H9 (cell line): Measurements from ENCODE around the gene RNF5. TPM values are rescaled to one million over a fixed set of nuclear protein-coding genes. Genes with fewer than 3 reads are reported as not detected.

Experiments
- DNase-seq: peaks from one replicate; pipeline ENCODE4 v3.0.0-alpha.2; 2017
- H2AFZ ChIP-seq: one replicate; pipeline ENCODE4 v1.6.1; 2013; ENCODE audit warnings: mild to moderate bottlenecking, low read length, control low read depth, moderate library complexity
- H2AK5ac ChIP-seq: 2 replicates; pipeline ENCODE4 v1.6.1; 2013; ENCODE audit warnings: low read length, control low read depth, mixed read lengths; ENCODE audit not compliant: insufficient read length
- H2BK120ac ChIP-seq: one replicate; pipeline ENCODE4 v1.6.1; 2013; ENCODE audit warnings: low read depth, mild to moderate bottlenecking, low read length, control low read depth, inconsistent platforms; ENCODE audit not compliant: poor library complexity, severe bottlenecking
- H2BK12ac ChIP-seq: 2 replicates; pipeline ENCODE4 v1.6.1; 2013; ENCODE audit warnings: low read length, control low read depth, mixed read lengths, low read depth; ENCODE audit not compliant: insufficient read length
- H2BK15ac ChIP-seq: 2 replicates; pipeline ENCODE4 v1.6.1; 2013; ENCODE audit warnings: low read depth, low read length, control low read depth
- H2BK20ac ChIP-seq: one replicate; pipeline ENCODE4 v1.6.1; 2013; ENCODE audit warnings: low read depth, mild to moderate bottlenecking, low read length, control low read depth, inconsistent platforms; ENCODE audit not compliant: poor library complexity, severe bottlenecking
- H2BK5ac ChIP-seq: 2 replicates; pipeline ENCODE4 v1.6.1; 2013; ENCODE audit warnings: low read length, control low read depth, mixed read lengths; ENCODE audit not compliant: insufficient read length
- H3K14ac ChIP-seq: 2 replicates; pipeline ENCODE4 v1.6.1; 2013; ENCODE audit warnings: low read length, control low read depth; ENCODE audit not compliant: insufficient read depth
- H3K18ac ChIP-seq: 2 replicates; pipeline ENCODE4 v1.6.1; 2013; ENCODE audit warnings: low read depth, mild to moderate bottlenecking, mixed read lengths, low read length, control low read depth; ENCODE audit not compliant: insufficient read length
- H3K23ac ChIP-seq: 2 replicates; pipeline ENCODE4 v1.6.1; 2013; ENCODE audit warnings: low read length, control low read depth, mixed read lengths, low read depth; ENCODE audit not compliant: insufficient read length
- H3K23me2 ChIP-seq: 2 replicates; pipeline ENCODE4 v1.6.1; 2013; ENCODE audit warnings: low read depth, mild to moderate bottlenecking, mixed read lengths, low read length, control low read depth; ENCODE audit not compliant: insufficient read length, poor library complexity, severe bottlenecking
- H3K27ac ChIP-seq: 2 replicates; pipeline ENCODE4 v1.5.1; 2013; ENCODE audit warnings: low read length, control low read depth, mixed read lengths, low read depth; ENCODE audit not compliant: insufficient read length
- H3K27me3 ChIP-seq: 2 replicates; pipeline ENCODE4 v1.6.1; 2013; ENCODE audit warnings: low read length, control low read depth, inconsistent platforms; ENCODE audit not compliant: insufficient read depth
- H3K4ac ChIP-seq: 2 replicates; pipeline ENCODE4 v1.6.1; 2013; ENCODE audit warnings: low read depth, mild to moderate bottlenecking, control low read depth, inconsistent platforms, low read length, moderate library complexity
- H3K4me1 ChIP-seq: 2 replicates; pipeline ENCODE4 v1.6.1; 2013; ENCODE audit warnings: low read length, control low read depth, inconsistent platforms; ENCODE audit not compliant: insufficient read depth
- H3K4me2 ChIP-seq: 2 replicates; pipeline ENCODE4 v1.6.1; 2013; ENCODE audit warnings: low read length, control low read depth, mixed read lengths; ENCODE audit not compliant: insufficient read length, insufficient read depth
- H3K56ac ChIP-seq: 2 replicates; pipeline ENCODE4 v1.6.1; 2013; ENCODE audit warnings: low read depth, mild to moderate bottlenecking, mixed read lengths, low read length, control low read depth; ENCODE audit not compliant: insufficient read length
- H3K79me1 ChIP-seq: 2 replicates; pipeline ENCODE4 v1.6.1; 2013; ENCODE audit warnings: low read depth, mild to moderate bottlenecking, moderate library complexity, low read length, control low read depth, inconsistent platforms; ENCODE audit not compliant: insufficient read depth, poor library complexity, severe bottlenecking
- H3K79me2 ChIP-seq: 2 replicates; pipeline ENCODE4 v1.6.1; 2013; ENCODE audit warnings: low read length, control low read depth, inconsistent platforms; ENCODE audit not compliant: insufficient read depth
- H3K9ac ChIP-seq: 2 replicates; pipeline ENCODE4 v1.6.1; 2013; ENCODE audit warnings: low read length, control low read depth, mixed read lengths; ENCODE audit not compliant: insufficient read length; ENCODE audit errors: extremely low read depth
- H3K9me3 ChIP-seq: one replicate; pipeline ENCODE4 v1.6.1; 2013; ENCODE audit warnings: low read depth, low read length, inconsistent platforms; ENCODE audit not compliant: control insufficient read depth
- H3T11ph ChIP-seq: one replicate; pipeline ENCODE4 v1.6.1; 2013; ENCODE audit warnings: mild to moderate bottlenecking, low read length, control low read depth, inconsistent platforms
- H4K20me1 ChIP-seq: one replicate; pipeline ENCODE4 v1.6.1; 2013; ENCODE audit not compliant: control insufficient read depth, insufficient read length, insufficient read depth
- H4K5ac ChIP-seq: 2 replicates; pipeline ENCODE4 v1.6.1; 2013; ENCODE audit warnings: low read depth, mild to moderate bottlenecking, mixed read lengths, low read length, control low read depth; ENCODE audit not compliant: insufficient read length
- H4K8ac ChIP-seq: replicated peaks from 2 replicates; pipeline ENCODE4 v1.6.1; 2013; ENCODE audit warnings: low read length, control low read depth, mixed read lengths, low read depth; ENCODE audit not compliant: insufficient read length
- H4K91ac ChIP-seq: 2 replicates; pipeline ENCODE4 v1.6.1; 2013; ENCODE audit warnings: low read depth, mild to moderate bottlenecking, moderate library complexity, mixed read lengths, low read length, control low read depth; ENCODE audit not compliant: insufficient read length
- H3K27ac Mint-ChIP-seq, 3 experiments: 2 replicates in 2 of 3; 3 replicates in 1 of 3; pipeline ENCODE4 v1.8.0; 2020 to 2021; ENCODE audit warnings: mixed read lengths in 3 of 3, mild to moderate bottlenecking in 1 of 3, moderate library complexity in 1 of 3
- H3K27me3 Mint-ChIP-seq: 2 replicates; pipeline ENCODE4 v1.8.0; 2021; ENCODE audit warnings: low read depth, mild to moderate bottlenecking, moderate library complexity, mixed read lengths
- H3K36me3 Mint-ChIP-seq, 3 experiments: 2 replicates in 2 of 3; 3 replicates in 1 of 3; pipeline ENCODE4 v1.8.0; 2020 to 2021; ENCODE audit warnings: low read depth in 3 of 3, mixed read lengths in 3 of 3; ENCODE audit not compliant: insufficient read depth in 1 of 3
- H3K4me1 Mint-ChIP-seq, 2 experiments: 2 replicates each; pipeline ENCODE4 v1.8.0; 2020; ENCODE audit warnings: mixed read lengths in 2 of 2
- H3K4me3 Mint-ChIP-seq, 2 experiments: 2 replicates in 1 of 2; 3 replicates in 1 of 2; pipeline ENCODE4 v1.8.0; 2020 to 2021; ENCODE audit warnings: mild to moderate bottlenecking in 2 of 2, mixed read lengths in 2 of 2, moderate library complexity in 1 of 2
- H3K9me3 Mint-ChIP-seq, 2 experiments: 2 replicates in 1 of 2; 3 replicates in 1 of 2; pipeline ENCODE4 v1.8.0; 2020; ENCODE audit warnings: mild to moderate bottlenecking in 2 of 2, mixed read lengths in 2 of 2, moderate library complexity in 1 of 2
- WGBS: extraction: QIAGEN DNeasy Blood & Tissue Kit; methylation state at CpG from one replicate; pipeline ENCODE4 v1.1.7; 2013; ENCODE audit warnings: missing lambda C conversion rate, low lambda C conversion rate, mixed read lengths; ENCODE audit not compliant: insufficient read length; ENCODE audit errors: extremely low coverage; 5-methylcytosine and 5-hydroxymethylcytosine counted together
- total RNA-seq: library from RNA; stranded (reverse); gene quantifications from 2 replicates; pipeline ENCODE4 v1.2.1, GENCODE V29; 2021
- TF ChIP-seq, protein P1 (sequence below): fragments of 200-600 bp; sonication (generic); conservative IDR thresholded peaks from 3 replicates; pipeline ENCODE4 v1.8.0; 2021; ENCODE audit warnings: antibody characterized with exemption, mild to moderate bottlenecking

The RNF5 gene
- total RNA-seq, 1 experiment from 2014 or later: 116 TPM

- peak overlapping the region; percentile 66 for H3K9ac ChIP-seq
- no peak overlapping the region for H3T11ph ChIP-seq
- no peak overlapping the region for H2BK20ac ChIP-seq
- no peaks in the 10 kb centered on the region for H3K79me1 ChIP-seq
- no peaks in the 10 kb centered on the region for H4K20me1 ChIP-seq
- no peak overlapping the region for H3K4ac ChIP-seq
- H4K91ac ChIP-seq: no peak overlapping the region
- H4K8ac ChIP-seq: no peak overlapping the region
- H3K4me1 Mint-ChIP-seq: peaks cover 35% of the 10 kb centered on the region in 2 experiments
- H3K18ac ChIP-seq: no peak overlapping the region
- DNase-seq: no peak
- no peak overlapping the region for H2BK120ac ChIP-seq
- H2BK12ac ChIP-seq: no peak overlapping the region
- TF ChIP-seq, protein P1, sequence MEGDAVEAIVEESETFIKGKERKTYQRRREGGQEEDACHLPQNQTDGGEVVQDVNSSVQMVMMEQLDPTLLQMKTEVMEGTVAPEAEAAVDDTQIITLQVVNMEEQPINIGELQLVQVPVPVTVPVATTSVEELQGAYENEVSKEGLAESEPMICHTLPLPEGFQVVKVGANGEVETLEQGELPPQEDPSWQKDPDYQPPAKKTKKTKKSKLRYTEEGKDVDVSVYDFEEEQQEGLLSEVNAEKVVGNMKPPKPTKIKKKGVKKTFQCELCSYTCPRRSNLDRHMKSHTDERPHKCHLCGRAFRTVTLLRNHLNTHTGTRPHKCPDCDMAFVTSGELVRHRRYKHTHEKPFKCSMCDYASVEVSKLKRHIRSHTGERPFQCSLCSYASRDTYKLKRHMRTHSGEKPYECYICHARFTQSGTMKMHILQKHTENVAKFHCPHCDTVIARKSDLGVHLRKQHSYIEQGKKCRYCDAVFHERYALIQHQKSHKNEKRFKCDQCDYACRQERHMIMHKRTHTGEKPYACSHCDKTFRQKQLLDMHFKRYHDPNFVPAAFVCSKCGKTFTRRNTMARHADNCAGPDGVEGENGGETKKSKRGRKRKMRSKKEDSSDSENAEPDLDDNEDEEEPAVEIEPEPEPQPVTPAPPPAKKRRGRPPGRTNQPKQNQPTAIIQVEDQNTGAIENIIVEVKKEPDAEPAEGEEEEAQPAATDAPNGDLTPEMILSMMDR: no peak
- peak overlapping the region; percentile 98 for H3K27ac Mint-ChIP-seq
- H3K27me3 ChIP-seq: no peaks in the 10 kb centered on the region
- H3K4me3 Mint-ChIP-seq: peak overlapping the region; percentile 83 to 86
- 100% methylated on average over 1 of the region's 24 CpGs for WGBS
- peak overlapping the region; percentile 83 for H3K4me2 ChIP-seq
- H2BK5ac ChIP-seq: no peak overlapping the region
- no peak overlapping the region for H2AFZ ChIP-seq
- no peaks in the 10 kb centered on the region; the same call in 1 of the 2 replicates for H3K27me3 Mint-ChIP-seq
- H3K27ac ChIP-seq: no peak overlapping the region
- no peak overlapping the region for H4K5ac ChIP-seq
- H3K56ac ChIP-seq: no peak overlapping the region
- H3K4me1 ChIP-seq: peaks cover 7% of the 10 kb centered on the region
- H3K79me2 ChIP-seq: peaks cover 19% of the 10 kb centered on the region; the same call in 1 of the 2 replicates
- no peak overlapping the region for H2AK5ac ChIP-seq
- H3K23me2 ChIP-seq: peaks cover 22% of the 10 kb centered on the region
- no peaks in the 10 kb centered on the region; a peak in 1 of 5 replicates for H3K9me3 Mint-ChIP-seq
- H3K14ac ChIP-seq: peak overlapping the region; percentile 29; the same call in 1 of the 2 replicates
- peaks cover 22 to 51% (median 43%) of the 10 kb centered on the region in 3 experiments for H3K36me3 Mint-ChIP-seq
- H2BK15ac ChIP-seq: no peak overlapping the region
- no peaks in the 10 kb centered on the region for H3K9me3 ChIP-seq
- H3K23ac ChIP-seq: no peak overlapping the region
Measured at GRCh38 chr6:32178547-32179440, 589 bp downstream of the RNF5 start.
